Testis (tissue), 3 donors: ENCODE data around the gene TBC1D5. TPM values are rescaled to one million over a fixed set of nuclear protein-coding genes. Genes with fewer than 3 reads are reported as not detected.

Experiments used
- DNase-seq: peaks from one replicate; pipeline ENCODE4 v3.0.0-alpha.2; 2019
- H3K27ac ChIP-seq, 2 donors: fragments of 200-600 bp; sonication (generic); one replicate each; pipeline ENCODE4 v1.5.1; 2019
- H3K27me3 ChIP-seq: fragments of 200-600 bp; sonication (generic); one replicate; pipeline ENCODE4 v1.5.1; 2019
- H3K36me3 ChIP-seq: fragments of 200-600 bp; sonication (generic); one replicate; pipeline ENCODE4 v1.5.1; 2017; ENCODE audit warnings: low read depth; ENCODE audit errors: missing control alignments
- H3K4me1 ChIP-seq: fragments of 200-600 bp; sonication (generic); one replicate; pipeline ENCODE4 v1.5.1; 2019
- H3K4me3 ChIP-seq, 2 donors: fragments of 200-600 bp; sonication (generic); one replicate each; pipeline ENCODE4 v1.5.1; 2017 to 2019
- H3K9me3 ChIP-seq: fragments of 200-600 bp; sonication (generic); one replicate; pipeline ENCODE4 v1.5.1; 2017
- CTCF ChIP-seq, 3 experiments: fragments of 450-650 bp in 2 of 3; fragments of 200-600 bp in 1 of 3; sonication (generic) in 1 of 3; IDR thresholded peaks; one replicate each; pipeline ENCODE4 v1.5.1; 2016 to 2019; ENCODE audit warnings: antibody characterized with exemption in 3 of 3, mild to moderate bottlenecking in 2 of 3, moderate library complexity in 1 of 3
- POLR2A ChIP-seq: fragments of 450-650 bp; IDR thresholded peaks from one replicate; pipeline ENCODE4 v1.6.1; 2017; ENCODE audit warnings: antibody characterized with exemption, mild to moderate bottlenecking, moderate library complexity
- WGBS, 2 donors: methylation state at CpG; one replicate each; pipeline ENCODE4 v1.1.5; 2018; 5-methylcytosine and 5-hydroxymethylcytosine counted together
- intact Hi-C: fragments of 100-400 bp; cut with DNase I; formaldehyde crosslinking; loops from one replicate; pipeline ENCODE4 v1.15.1; 2023; ENCODE audit warnings: low total_unique reads
- polyA plus RNA-seq: library from polyadenylated mRNA; stranded (reverse); fragments of 350-450 nt; fragmentation: Illumina TruSeq; extraction: RNeasy Lipid Tissue Mini Kit (QIAGEN cat#74804); gene quantifications from one replicate; pipeline ENCODE4 v1.2.3, GENCODE V29; 2014; ENCODE audit warnings: low read depth, low replicate concordance; ENCODE audit not compliant: insufficient read depth
- total RNA-seq, 2 donors: library from RNA; depleted of rRNA; stranded (reverse); fragments of >200 nt; gene quantifications; one replicate each; pipeline ENCODE4 v1.2.3, GENCODE V29; 2016

TBC1D5 gene
- total and polyA plus RNA-seq, 3 donors from 2014 or later = 47.8 to 98.1 (median 95.4) TPM

GRCh38 chr3:17386432-17386831, 356.0 kb downstream of the TBC1D5 start:
- H3K4me1 ChIP-seq = no peaks in the 10 kb centered on the region
- intact Hi-C loops = no loop called here
- no peaks in the 10 kb centered on the region for H3K9me3 ChIP-seq
- no peak overlapping the region for H3K4me3 ChIP-seq
- no peak for DNase-seq
- H3K27me3 ChIP-seq = no peaks in the 10 kb centered on the region
- no peaks in the 10 kb centered on the region for H3K36me3 ChIP-seq
- WGBS, 2 donors = 85 to 93% methylated on average over 8 of the region's 8 CpGs
- H3K27ac ChIP-seq = no peak overlapping the region
- TF ChIP-seq POLR2A = no peak
- no peak for TF ChIP-seq CTCF (IDR thresholded peaks at IDR 0.05)

- H3K4me3 ChIP-seq = no peak overlapping the region
- TF ChIP-seq POLR2A (no peak), CTCF (IDR thresholded peaks at IDR 0.05) (no peak)
- intact Hi-C loops = no loop called here
- H3K4me1 ChIP-seq = no peaks in the 10 kb centered on the region
- 81 to 90% methylated on average over 3 of the region's 3 CpGs for WGBS, 2 donors
- H3K36me3 ChIP-seq = no peaks in the 10 kb centered on the region
- DNase-seq = no peak
- no peaks in the 10 kb centered on the region for H3K9me3 ChIP-seq
- no peak overlapping the region for H3K27ac ChIP-seq
- H3K27me3 ChIP-seq = no peaks in the 10 kb centered on the region
Measured at GRCh38 chr3:17384567-17385296, 357.7 kb downstream of the TBC1D5 start.

GRCh38 chr3:17373304-17373703, 369.1 kb downstream of the TBC1D5 start:
- WGBS, 2 donors = 88 to 95% methylated on average over 1 of the region's 1 CpG
- intact Hi-C loops = no loop called here
- DNase-seq = no peak

GRCh38 chr3:17372362-17373210, 369.8 kb downstream of the TBC1D5 start:
- Histone ChIP-seq H3K4me1 (no peaks in the 10 kb centered on the region), H3K27ac (no peak overlapping the region), H3K4me3 (no peak overlapping the region), H3K27me3 (no peaks in the 10 kb centered on the region), H3K36me3 (no peaks in the 10 kb centered on the region), H3K9me3 (no peaks in the 10 kb centered on the region)
- TF ChIP-seq CTCF (IDR thresholded peaks at IDR 0.05) (no peak), POLR2A (no peak)
- 79 to 84% methylated on average over 4 of the region's 4 CpGs for WGBS, 2 donors
- intact Hi-C loops = no loop called here
- no peak for DNase-seq

More at GRCh38 chr3:17373304-17373703, 369.1 kb downstream of the TBC1D5 start:
- Histone ChIP-seq H3K27ac (no peak overlapping the region), H3K4me1 (no peaks in the 10 kb centered on the region), H3K36me3 (no peaks in the 10 kb centered on the region), H3K9me3 (no peaks in the 10 kb centered on the region), H3K4me3 (no peak overlapping the region), H3K27me3 (no peaks in the 10 kb centered on the region)
- TF ChIP-seq POLR2A = no peak
- no peak for TF ChIP-seq CTCF (IDR thresholded peaks at IDR 0.05)
